H1 (cell line): ENCODE measurements around the gene BTNL3. TPM values are rescaled to one million over a fixed set of nuclear protein-coding genes. Genes with fewer than 3 reads are reported as not detected.

Source experiments
- BCL11A ChIP-seq, 2 experiments: IDR thresholded peaks; one replicate each; pipeline ENCODE4 v1.6.1; 2011; ENCODE audit warnings: low read depth in 2 of 2, low read length in 2 of 2, mild to moderate bottlenecking in 2 of 2
- polyA plus RNA-seq, 7 experiments: library from polyadenylated mRNA; depleted of rRNA in 3 of 7; stranded (reverse) in 5 of 7; unstranded in 2 of 7; fragments of >200 nt in 5 of 7; fragments of 200-250 nt in 2 of 7; gene quantifications; 1 replicate in 5 of 7; 2 replicates in 1 of 7; 4 replicates in 1 of 7; pipeline versions ENCODE4 v1.2.1 to v1.2.3, GENCODE V29; 2011 to 2013; ENCODE audit warnings: missing spikeins in 2 of 7, mixed read lengths in 2 of 7
- total RNA-seq: library from RNA; stranded (reverse); fragmentation: NEBNext Ultra II Directional; extraction: Animal tissue kit (Norgen Biotek cat#: 25700); gene quantifications from 2 replicates; pipeline ENCODE4 v1.2.1, GENCODE V29; 2021

Gene BTNL3
- total and polyA plus RNA-seq, 2 of the 8 experiments (the other 6 are each of a cell fraction or from before 2014, with no cell fraction given): not detected

DNA sequence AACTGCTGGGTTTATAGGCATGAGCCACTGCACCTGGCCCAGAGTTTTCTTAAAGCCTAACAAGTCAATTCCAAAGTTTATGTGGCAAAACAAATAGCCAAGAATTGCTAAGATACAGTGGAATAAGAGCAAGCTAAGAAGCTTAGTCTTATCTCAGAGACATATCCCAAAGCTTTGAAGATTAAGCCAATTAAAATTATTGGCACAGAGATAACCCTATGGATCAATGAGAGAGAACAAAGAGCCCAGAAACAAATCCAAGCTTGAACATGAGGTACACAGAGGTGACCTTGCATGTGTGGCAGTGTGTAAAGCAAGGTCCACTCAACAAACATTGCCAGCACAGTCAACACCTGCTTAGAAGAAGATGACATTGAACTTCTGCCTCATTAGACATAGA, 13.3 kb downstream of the BTNL3 start (continued):
- no peak for TF ChIP-seq BCL11A (IDR thresholded peaks at IDR 0.05; ENCODE audit: low read depth in 2 of 2, low read length in 2 of 2)
